Uterus (tissue), 2 donors: ENCODE results near the gene PRR27.

Experiments used
- CTCF ChIP-seq, 4 experiments: fragments of 200-600 bp in 2 of 4; fragments of 450-650 bp in 2 of 4; sonication (generic) in 2 of 4; IDR thresholded peaks; one replicate each; pipeline ENCODE4 v1.5.1; 2016 to 2019; ENCODE audit warnings: antibody characterized with exemption in 4 of 4, mild to moderate bottlenecking in 2 of 4, moderate library complexity in 1 of 4
- POLR2A ChIP-seq, 2 donors: fragments of 450-650 bp; IDR thresholded peaks; one replicate each; pipeline ENCODE4 v1.6.1; 2016; ENCODE audit warnings: antibody characterized with exemption in 2 of 2, mild to moderate bottlenecking in 1 of 2, moderate library complexity in 1 of 2

- no peak for TF ChIP-seq CTCF (IDR thresholded peaks at IDR 0.05)
- TF ChIP-seq POLR2A (IDR thresholded peaks at IDR 0.05) = no peak
Measured at GRCh38 chr4:70187216-70187615, 33.2 kb downstream of the PRR27 start.
